GM12801 (cell line): Measurements from ENCODE around the gene INTS11.

Experiments
- TF ChIP-seq, protein P1 (sequence below): IDR thresholded peaks from one replicate; pipeline ENCODE4 v1.5.1; 2011; ENCODE audit warnings: control low read depth; ENCODE audit not compliant: insufficient read length; ENCODE audit errors: extremely low read depth

The INTS11 gene

DNA sequence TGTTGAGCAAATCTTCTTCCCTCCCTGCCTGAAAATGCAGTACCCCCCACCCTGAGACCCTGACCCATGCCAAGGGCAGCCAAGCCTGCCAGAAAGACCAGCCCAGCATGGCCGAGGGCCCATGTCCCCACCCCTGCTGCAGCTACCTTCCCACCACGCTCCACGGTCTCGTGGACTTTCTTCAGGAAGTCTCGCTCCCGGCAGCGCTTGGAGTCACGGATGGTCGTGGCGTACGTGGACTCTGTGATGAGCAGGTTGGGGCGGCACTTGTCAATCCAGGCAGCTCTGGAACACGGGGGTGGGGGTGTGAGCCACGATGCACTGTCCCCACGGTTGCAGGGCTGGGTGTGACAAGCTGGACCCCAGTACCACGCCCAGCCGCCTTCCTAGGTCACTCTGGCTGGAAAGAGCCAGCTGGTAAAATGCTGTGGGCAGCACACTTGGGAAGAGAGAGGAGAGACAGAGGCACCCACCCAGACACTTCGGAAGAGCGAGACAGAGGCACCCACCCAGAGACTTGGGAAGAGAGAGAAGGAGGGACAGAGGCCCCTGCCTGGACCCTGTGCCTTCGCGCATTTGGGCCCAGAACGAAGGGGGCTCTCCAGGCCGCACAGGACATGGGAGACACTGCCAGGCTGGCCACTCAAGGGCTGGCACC is 9.7 kb downstream of the INTS11 start:
- TF ChIP-seq, protein P1, sequence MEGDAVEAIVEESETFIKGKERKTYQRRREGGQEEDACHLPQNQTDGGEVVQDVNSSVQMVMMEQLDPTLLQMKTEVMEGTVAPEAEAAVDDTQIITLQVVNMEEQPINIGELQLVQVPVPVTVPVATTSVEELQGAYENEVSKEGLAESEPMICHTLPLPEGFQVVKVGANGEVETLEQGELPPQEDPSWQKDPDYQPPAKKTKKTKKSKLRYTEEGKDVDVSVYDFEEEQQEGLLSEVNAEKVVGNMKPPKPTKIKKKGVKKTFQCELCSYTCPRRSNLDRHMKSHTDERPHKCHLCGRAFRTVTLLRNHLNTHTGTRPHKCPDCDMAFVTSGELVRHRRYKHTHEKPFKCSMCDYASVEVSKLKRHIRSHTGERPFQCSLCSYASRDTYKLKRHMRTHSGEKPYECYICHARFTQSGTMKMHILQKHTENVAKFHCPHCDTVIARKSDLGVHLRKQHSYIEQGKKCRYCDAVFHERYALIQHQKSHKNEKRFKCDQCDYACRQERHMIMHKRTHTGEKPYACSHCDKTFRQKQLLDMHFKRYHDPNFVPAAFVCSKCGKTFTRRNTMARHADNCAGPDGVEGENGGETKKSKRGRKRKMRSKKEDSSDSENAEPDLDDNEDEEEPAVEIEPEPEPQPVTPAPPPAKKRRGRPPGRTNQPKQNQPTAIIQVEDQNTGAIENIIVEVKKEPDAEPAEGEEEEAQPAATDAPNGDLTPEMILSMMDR, result no peak

DNA sequence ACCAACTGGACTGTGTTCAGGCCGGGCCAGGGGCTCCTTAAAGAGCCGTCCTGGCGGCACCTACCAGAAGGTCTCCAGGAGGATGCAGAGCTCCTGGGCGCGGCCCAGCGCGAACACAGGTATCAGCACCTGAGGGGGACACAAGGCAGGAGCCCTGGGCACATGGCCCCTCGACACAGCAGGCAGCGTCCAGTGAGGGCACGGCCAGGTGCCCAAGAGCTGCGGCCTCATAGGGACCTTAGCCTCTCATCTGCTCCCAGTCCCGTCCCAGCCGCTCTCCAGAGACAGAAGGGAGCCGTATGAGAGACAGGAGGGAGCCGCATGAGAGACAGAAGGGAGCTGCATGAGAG is 10.2 kb downstream of the INTS11 start:
- TF ChIP-seq, protein P1, result no peak

DNA sequence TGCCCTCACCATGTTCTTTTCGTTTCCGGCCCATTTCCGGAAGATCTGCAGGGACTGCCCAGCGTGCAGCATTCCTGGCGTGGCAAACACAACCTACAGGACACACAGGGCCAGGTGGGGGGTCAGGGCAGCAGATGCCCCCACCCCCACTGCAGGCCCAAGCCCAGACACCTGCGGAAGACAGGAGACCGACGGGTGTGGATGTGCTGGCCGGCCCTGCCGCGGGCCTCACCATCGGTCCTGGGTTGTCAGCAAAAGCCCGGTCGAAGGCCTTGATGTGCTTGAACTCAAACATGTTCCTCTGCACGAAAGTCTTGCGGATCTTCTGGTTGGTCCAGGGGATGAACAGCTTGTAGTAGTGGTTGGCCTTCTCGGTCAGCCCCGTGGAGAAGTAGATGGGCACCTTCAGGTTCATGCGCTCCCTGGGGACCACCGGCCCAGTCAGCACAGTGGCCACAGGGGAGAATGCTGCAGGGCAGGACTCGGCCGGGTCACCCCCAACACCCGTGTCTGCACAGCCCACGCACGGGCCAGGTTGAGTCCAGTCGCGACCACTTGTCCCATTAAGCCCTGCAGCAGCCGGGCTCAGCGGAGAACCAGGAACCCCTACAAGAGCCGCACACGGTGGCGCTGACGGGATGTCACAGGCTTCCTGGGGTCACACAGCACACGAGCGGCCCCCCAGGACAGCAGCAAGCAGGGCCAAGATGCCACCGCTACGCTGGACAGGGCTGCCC is 10.8 kb downstream of the INTS11 start:
- TF ChIP-seq, protein P1, result no peak

DNA sequence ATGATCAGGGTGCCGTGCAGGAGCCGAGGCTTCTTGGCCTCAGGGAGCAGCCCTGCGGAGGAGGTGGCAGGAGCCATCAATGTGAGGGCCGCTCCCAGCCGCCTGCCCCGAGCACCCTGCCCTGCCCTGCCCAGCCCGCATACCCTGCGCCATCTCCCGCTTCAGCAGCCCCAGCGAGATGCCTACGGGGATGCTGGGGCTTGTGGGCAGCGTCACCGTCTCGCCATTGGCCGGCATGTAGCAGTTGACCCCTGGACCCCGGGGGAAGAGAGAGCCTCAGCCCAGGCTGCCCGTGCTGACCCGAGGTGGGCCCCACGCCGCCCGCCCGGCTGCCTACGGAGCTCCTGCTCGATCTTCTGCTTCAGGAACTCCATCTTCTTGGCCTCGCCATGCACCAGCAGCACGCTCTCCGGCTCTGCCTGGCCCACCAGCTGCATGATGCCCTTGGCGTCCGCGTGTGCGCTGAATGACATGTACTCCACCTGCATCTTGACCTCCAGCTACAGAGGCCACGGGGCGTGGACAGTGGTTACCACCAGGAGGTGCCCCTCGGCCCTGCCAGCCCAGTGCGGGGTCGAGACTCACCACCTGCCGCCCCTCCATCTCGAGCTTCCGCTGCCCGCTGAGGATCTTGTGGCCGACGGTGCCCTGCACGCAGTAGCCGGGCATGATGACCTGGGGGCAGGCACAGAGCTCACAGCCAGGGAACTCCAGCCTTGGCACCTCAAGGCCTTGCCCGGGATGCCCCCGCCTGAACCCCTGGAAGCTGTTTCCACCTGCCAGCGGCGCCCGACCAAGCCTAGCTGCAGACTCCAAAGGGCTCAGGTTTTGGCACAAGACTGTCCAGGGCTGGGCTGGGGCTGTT is 11.8 kb downstream of the INTS11 start:
- TF ChIP-seq, protein P1, result no peak

DNA sequence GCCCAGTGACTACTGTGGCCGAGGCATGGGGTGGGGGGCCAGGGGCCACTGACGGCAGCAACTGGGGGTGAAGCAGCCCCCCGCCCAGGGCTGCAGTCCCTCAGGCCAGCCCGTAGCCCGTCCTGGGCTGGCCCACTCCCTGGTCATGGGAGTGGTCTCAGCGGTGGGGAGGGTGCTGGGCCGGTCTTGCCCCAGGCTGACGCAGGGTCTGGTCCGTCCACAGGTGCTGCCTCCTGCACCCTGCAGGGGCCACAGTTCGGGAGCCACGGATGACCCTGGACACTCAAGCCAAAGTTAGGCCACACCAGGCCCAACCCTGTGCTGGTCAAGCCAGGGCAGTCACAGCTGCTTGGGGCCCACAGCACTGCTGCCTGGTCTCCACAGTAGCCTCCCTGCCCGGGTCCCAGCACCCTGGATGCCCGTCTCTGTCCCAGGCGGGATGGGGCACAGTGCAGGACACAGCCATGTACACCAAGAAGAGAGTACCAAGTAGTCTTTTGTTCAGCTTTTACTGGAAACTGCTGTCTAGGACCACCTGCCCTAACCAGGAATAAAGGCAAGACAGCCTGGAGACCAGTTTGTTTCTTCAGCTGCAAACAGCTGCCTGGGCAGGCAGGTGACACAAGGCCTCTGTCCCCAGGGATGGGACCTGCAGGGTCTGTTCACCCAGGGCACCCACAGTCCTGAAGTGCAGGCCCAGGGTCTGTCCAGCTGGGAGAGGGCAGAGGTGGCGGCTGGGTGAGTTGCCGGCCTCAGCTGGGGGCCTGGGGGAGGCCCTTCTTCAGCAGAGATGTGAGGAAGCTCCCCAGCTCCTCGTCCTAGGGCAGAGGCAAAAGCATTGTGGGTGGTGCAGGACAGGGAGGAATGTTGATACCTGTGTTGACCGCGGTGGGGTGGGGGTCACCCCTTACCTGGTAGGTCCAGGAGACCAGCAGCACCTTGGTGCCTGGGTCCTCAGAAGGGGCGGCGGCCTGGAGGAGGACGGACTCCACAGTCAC is 13.1 kb downstream of the INTS11 start:
- TF ChIP-seq, protein P1, result no peak

DNA sequence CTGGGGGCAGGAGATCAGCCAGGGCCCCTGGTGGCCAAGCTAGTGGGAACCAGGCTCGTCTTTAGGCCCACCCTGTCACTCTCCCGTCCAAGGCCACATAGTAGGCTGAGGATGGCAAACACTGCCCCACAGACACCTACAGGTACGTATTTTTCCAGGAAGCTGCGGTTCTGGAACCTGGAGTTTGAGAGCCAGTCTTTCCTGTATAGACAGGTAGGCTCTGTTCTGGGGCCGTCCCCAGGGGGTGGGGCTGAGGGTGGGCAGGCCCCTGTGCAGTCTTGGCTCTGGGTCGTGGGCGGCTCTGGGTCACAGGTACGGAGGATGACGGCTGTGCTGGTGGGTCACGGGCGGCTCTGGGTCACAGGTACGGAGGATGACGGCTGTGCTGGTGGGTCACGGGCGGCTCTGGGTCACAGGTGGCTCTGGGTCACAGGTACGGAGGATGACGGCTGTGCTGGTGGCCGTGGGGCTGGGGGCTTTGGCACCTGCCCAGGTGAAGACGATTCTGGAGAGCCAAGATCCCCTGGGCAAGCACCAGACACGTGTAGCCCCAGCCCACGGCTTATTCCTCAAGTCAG is 13.9 kb downstream of the INTS11 start:
- TF ChIP-seq, protein P1, result no peak
